GM18526 (cell line): Measurements from ENCODE around the gene CASP3.

ENCODE experiments used
- POLR2A ChIP-seq: IDR thresholded peaks from 3 replicates; pipeline ENCODE4 v1.6.1; 2011; ENCODE audit not compliant: insufficient read length; ENCODE audit errors: extremely low read depth

CASP3 gene

GRCh38 chr4:184616633-184617551 lies 32.4 kb downstream of the CASP3 start:
- no peak for TF ChIP-seq POLR2A

GRCh38 chr4:184614509-184614908 lies 34.7 kb downstream of the CASP3 start:
- no peak for TF ChIP-seq POLR2A

GRCh38 chr4:184613405-184613804 lies 35.8 kb downstream of the CASP3 start:
- TF ChIP-seq POLR2A, result no peak

GRCh38 chr4:184612074-184612473 lies 37.2 kb downstream of the CASP3 start:
- TF ChIP-seq POLR2A, result no peak

GRCh38 chr4:184599492-184600135 lies 49.6 kb downstream of the CASP3 start:
- TF ChIP-seq POLR2A, result no peak

- TF ChIP-seq POLR2A, result no peak
Observed at GRCh38 chr4:184598753-184599491, 50.3 kb downstream of the CASP3 start.

- TF ChIP-seq POLR2A, result no peak
Observed at GRCh38 chr4:184596617-184597185, 52.5 kb downstream of the CASP3 start.

- TF ChIP-seq POLR2A, result no peak
Observed at GRCh38 chr4:184596044-184596616, 53.1 kb downstream of the CASP3 start.

GRCh38 chr4:184595430-184595829 lies 53.8 kb downstream of the CASP3 start:
- no peak for TF ChIP-seq POLR2A

GRCh38 chr4:184593461-184593860 lies 55.8 kb downstream of the CASP3 start:
- no peak for TF ChIP-seq POLR2A

- TF ChIP-seq POLR2A, result no peak
Observed at GRCh38 chr4:184591070-184591677, 58.1 kb downstream of the CASP3 start.

GRCh38 chr4:184590196-184590595 lies 59.1 kb downstream of the CASP3 start:
- no peak for TF ChIP-seq POLR2A

- TF ChIP-seq POLR2A, result no peak
Observed at GRCh38 chr4:184588893-184589292, 60.4 kb downstream of the CASP3 start.

- no peak for TF ChIP-seq POLR2A
Observed at GRCh38 chr4:184587701-184588100, 61.5 kb downstream of the CASP3 start.

- no peak for TF ChIP-seq POLR2A
Observed at GRCh38 chr4:184587221-184587620, 62.0 kb downstream of the CASP3 start.
